ENCODE measurements around the gene LDB2.

LDB2 gene

DNA sequence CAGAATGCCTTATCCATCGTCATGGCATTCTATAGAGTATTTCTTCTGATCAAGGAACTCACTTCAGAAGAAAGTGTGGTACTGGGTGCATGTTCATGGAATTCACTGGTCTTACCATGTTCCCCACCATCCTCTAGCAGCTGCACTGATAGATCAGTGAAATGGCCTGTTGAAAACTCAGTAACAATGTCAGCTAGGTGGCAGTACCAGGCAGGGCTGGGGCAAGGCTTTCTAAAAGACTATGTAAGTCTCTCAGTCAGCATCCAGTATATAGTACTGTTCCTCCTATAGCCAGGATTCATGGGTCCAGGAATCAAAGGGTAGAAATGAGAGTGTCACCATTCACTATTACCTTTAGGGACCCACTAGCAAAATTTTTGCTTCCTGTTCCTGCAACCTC, 15.8 kb upstream of the LDB2 start:
- no peaks in the 10 kb centered on the region for H3K9me3 ChIP-seq (ENCODE audit: control insufficient read depth in 2 of 2, low read length in 2 of 2)
- no peak overlapping the region for H3K9ac ChIP-seq (ENCODE audit: low read depth in 1 of 2, low read length in 2 of 2)
- no peak overlapping the region for H3K27ac ChIP-seq (ENCODE audit: low read depth in 2 of 2, low read length in 2 of 2)
- H3K4me3 ChIP-seq (ENCODE audit: low read length in 2 of 2): no peak overlapping the region
- no peaks in the 10 kb centered on the region for H3K36me3 ChIP-seq (ENCODE audit: control insufficient read depth in 2 of 2, insufficient read depth in 2 of 2, low read length in 2 of 2)
- H3K27me3 ChIP-seq (ENCODE audit: control insufficient read depth in 2 of 2, insufficient read depth in 2 of 2, low read length in 2 of 2): no peaks in the 10 kb centered on the region
- H3K4me1 ChIP-seq (ENCODE audit: control insufficient read depth in 2 of 2, insufficient read depth in 2 of 2, low read length in 2 of 2): no peaks in the 10 kb centered on the region

GRCh38 chr4:16912896-16913295, 14.5 kb upstream of the LDB2 start:
- Histone ChIP-seq H3K36me3 (ENCODE audit: control insufficient read depth in 2 of 2, insufficient read depth in 2 of 2, low read length in 2 of 2) (no peaks in the 10 kb centered on the region), H3K9me3 (ENCODE audit: control insufficient read depth in 2 of 2, low read length in 2 of 2) (no peaks in the 10 kb centered on the region), H3K4me3 (ENCODE audit: low read length in 2 of 2) (no peak overlapping the region), H3K27me3 (ENCODE audit: control insufficient read depth in 2 of 2, insufficient read depth in 2 of 2, low read length in 2 of 2) (no peaks in the 10 kb centered on the region), H3K27ac (ENCODE audit: low read depth in 2 of 2, low read length in 2 of 2) (no peak overlapping the region), H3K4me1 (ENCODE audit: control insufficient read depth in 2 of 2, insufficient read depth in 2 of 2, low read length in 2 of 2) (no peaks in the 10 kb centered on the region), H3K9ac (ENCODE audit: low read depth in 1 of 2, low read length in 2 of 2) (no peak overlapping the region)

GRCh38 chr4:16909281-16909680, 10.8 kb upstream of the LDB2 start:
- H3K27me3 ChIP-seq (ENCODE audit: control insufficient read depth in 2 of 2, insufficient read depth in 2 of 2, low read length in 2 of 2): no peaks in the 10 kb centered on the region
- no peaks in the 10 kb centered on the region for H3K4me1 ChIP-seq (ENCODE audit: control insufficient read depth in 2 of 2, insufficient read depth in 2 of 2, low read length in 2 of 2)
- no peak overlapping the region for H3K9ac ChIP-seq (ENCODE audit: low read depth in 1 of 2, low read length in 2 of 2)
- no peak overlapping the region for H3K4me3 ChIP-seq (ENCODE audit: low read length in 2 of 2)
- H3K9me3 ChIP-seq (ENCODE audit: control insufficient read depth in 2 of 2, low read length in 2 of 2): no peaks in the 10 kb centered on the region
- no peak overlapping the region for H3K27ac ChIP-seq (ENCODE audit: low read depth in 2 of 2, low read length in 2 of 2)
- H3K36me3 ChIP-seq (ENCODE audit: control insufficient read depth in 2 of 2, insufficient read depth in 2 of 2, low read length in 2 of 2): no peaks in the 10 kb centered on the region

- Histone ChIP-seq H3K4me1 (ENCODE audit: control insufficient read depth in 2 of 2, insufficient read depth in 2 of 2, low read length in 2 of 2) (no peaks in the 10 kb centered on the region), H3K27ac (ENCODE audit: low read depth in 2 of 2, low read length in 2 of 2) (no peak overlapping the region), H3K36me3 (ENCODE audit: control insufficient read depth in 2 of 2, insufficient read depth in 2 of 2, low read length in 2 of 2) (no peaks in the 10 kb centered on the region), H3K27me3 (ENCODE audit: control insufficient read depth in 2 of 2, insufficient read depth in 2 of 2, low read length in 2 of 2) (no peaks in the 10 kb centered on the region), H3K9me3 (ENCODE audit: control insufficient read depth in 2 of 2, low read length in 2 of 2) (no peaks in the 10 kb centered on the region), H3K4me3 (ENCODE audit: low read length in 2 of 2) (no peak overlapping the region), H3K9ac (ENCODE audit: low read depth in 1 of 2, low read length in 2 of 2) (no peak overlapping the region)
Measured at GRCh38 chr4:16908377-16909021, 10.1 kb upstream of the LDB2 start.

GRCh38 chr4:16900325-16900724, 1.9 kb upstream of the LDB2 start:
- no peaks in the 10 kb centered on the region for H3K4me1 ChIP-seq (ENCODE audit: control insufficient read depth in 2 of 2, insufficient read depth in 2 of 2, low read length in 2 of 2)
- H3K9ac ChIP-seq (ENCODE audit: low read depth in 1 of 2, low read length in 2 of 2): no peak overlapping the region
- H3K4me3 ChIP-seq (ENCODE audit: low read length in 2 of 2): no peak overlapping the region
- H3K27ac ChIP-seq (ENCODE audit: low read depth in 2 of 2, low read length in 2 of 2): no peak overlapping the region
- no peaks in the 10 kb centered on the region for H3K36me3 ChIP-seq (ENCODE audit: control insufficient read depth in 2 of 2, insufficient read depth in 2 of 2, low read length in 2 of 2)
- no peaks in the 10 kb centered on the region for H3K9me3 ChIP-seq (ENCODE audit: control insufficient read depth in 2 of 2, low read length in 2 of 2)
- H3K27me3 ChIP-seq (ENCODE audit: control insufficient read depth in 2 of 2, insufficient read depth in 2 of 2, low read length in 2 of 2): no peaks in the 10 kb centered on the region

DNA sequence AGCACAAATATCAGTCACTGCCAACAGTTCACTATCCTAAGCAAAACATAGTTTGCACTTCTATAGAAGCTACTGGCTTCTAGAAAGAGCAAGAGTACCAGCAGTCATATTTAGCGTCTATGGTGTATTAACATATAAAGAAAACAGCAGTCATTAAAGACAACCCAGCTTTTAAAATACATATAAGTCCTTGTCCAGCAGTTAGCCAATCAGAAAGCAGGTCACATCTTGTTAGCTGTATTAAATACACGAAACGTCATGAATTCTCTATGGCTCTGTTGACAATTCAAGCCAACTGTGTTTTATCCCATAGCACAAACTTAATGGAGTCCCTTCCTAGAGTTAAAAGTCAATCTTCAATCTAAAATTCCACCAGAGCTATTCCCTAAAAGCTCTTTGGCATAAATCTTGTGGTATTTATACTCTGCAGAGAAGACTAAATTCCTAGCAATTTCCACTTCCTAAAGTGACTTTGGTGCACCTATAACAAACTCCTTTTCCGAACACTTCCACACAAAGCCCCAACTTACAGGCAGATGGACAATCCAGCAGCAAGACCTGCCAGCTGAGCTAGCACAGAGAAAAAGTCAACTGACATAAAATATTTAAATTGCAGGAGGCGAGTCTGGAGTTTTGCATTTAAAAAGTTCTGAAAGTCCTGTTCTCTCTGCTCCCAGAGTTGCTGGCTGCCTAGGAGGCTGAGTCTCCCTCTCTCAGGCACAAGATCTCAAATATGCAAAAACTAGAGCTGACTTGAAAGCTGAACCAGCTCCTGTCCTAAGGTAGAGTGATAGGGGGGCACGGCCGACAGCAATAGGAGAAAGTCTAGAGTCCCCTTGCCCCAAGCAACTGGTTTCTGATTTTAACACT, 1.3 kb downstream of the LDB2 start:
- no peaks in the 10 kb centered on the region for H3K9me3 ChIP-seq (ENCODE audit: control insufficient read depth in 2 of 2, low read length in 2 of 2)
- H3K4me3 ChIP-seq (ENCODE audit: low read length in 2 of 2): peak overlapping the region; percentile 33 to 51
- no peaks in the 10 kb centered on the region for H3K27me3 ChIP-seq (ENCODE audit: control insufficient read depth in 2 of 2, insufficient read depth in 2 of 2, low read length in 2 of 2)
- H3K27ac ChIP-seq (ENCODE audit: low read depth in 2 of 2, low read length in 2 of 2): no peak overlapping the region
- no peaks in the 10 kb centered on the region for H3K36me3 ChIP-seq (ENCODE audit: control insufficient read depth in 2 of 2, insufficient read depth in 2 of 2, low read length in 2 of 2)
- H3K9ac ChIP-seq (ENCODE audit: low read depth in 1 of 2, low read length in 2 of 2): peak overlapping the region in 1 of 2 donors; percentile 6
- no peaks in the 10 kb centered on the region for H3K4me1 ChIP-seq (ENCODE audit: control insufficient read depth in 2 of 2, insufficient read depth in 2 of 2, low read length in 2 of 2)

- Histone ChIP-seq H3K27me3 (ENCODE audit: control insufficient read depth in 2 of 2, insufficient read depth in 2 of 2, low read length in 2 of 2) (no peaks in the 10 kb centered on the region), H3K9me3 (ENCODE audit: control insufficient read depth in 2 of 2, low read length in 2 of 2) (no peaks in the 10 kb centered on the region), H3K27ac (ENCODE audit: low read depth in 2 of 2, low read length in 2 of 2) (no peak overlapping the region), H3K4me3 (ENCODE audit: low read length in 2 of 2) (no peak overlapping the region), H3K4me1 (ENCODE audit: control insufficient read depth in 2 of 2, insufficient read depth in 2 of 2, low read length in 2 of 2) (no peaks in the 10 kb centered on the region), H3K9ac (ENCODE audit: low read depth in 1 of 2, low read length in 2 of 2) (no peak overlapping the region), H3K36me3 (ENCODE audit: control insufficient read depth in 2 of 2, insufficient read depth in 2 of 2, low read length in 2 of 2) (no peaks in the 10 kb centered on the region)
Measured at GRCh38 chr4:16894406-16894805, 4.0 kb downstream of the LDB2 start.

DNA sequence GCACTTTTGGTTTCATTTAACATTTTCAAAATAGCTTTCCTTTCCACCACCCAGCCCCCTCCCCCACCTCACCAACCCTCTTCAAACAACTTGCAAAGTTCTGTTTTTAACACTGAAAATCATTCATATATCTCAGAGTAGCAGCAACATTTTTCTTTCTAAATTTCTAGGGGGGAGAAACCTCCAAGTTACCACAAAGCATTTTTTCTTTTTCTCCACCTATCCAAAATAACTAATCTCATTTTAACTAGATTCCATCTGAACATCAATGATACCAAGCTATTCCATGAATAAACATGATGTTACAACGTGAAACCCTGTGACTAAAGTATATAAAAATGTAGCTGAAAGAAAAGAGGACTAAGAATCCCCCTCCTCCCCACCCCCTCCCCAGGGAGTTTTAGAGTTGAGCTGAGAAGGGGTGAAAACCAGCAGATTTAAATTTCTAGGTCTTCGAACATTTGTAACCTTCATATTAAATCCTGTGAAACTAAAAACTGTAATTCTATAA, 5.2 kb downstream of the LDB2 start:
- Histone ChIP-seq H3K9me3 (ENCODE audit: control insufficient read depth in 2 of 2, low read length in 2 of 2) (no peaks in the 10 kb centered on the region), H3K4me3 (ENCODE audit: low read length in 2 of 2) (no peak overlapping the region), H3K36me3 (ENCODE audit: control insufficient read depth in 2 of 2, insufficient read depth in 2 of 2, low read length in 2 of 2) (no peaks in the 10 kb centered on the region), H3K4me1 (ENCODE audit: control insufficient read depth in 2 of 2, insufficient read depth in 2 of 2, low read length in 2 of 2) (no peaks in the 10 kb centered on the region), H3K27ac (ENCODE audit: low read depth in 2 of 2, low read length in 2 of 2) (no peak overlapping the region), H3K27me3 (ENCODE audit: control insufficient read depth in 2 of 2, insufficient read depth in 2 of 2, low read length in 2 of 2) (no peaks in the 10 kb centered on the region), H3K9ac (ENCODE audit: low read depth in 1 of 2, low read length in 2 of 2) (no peak overlapping the region)

DNA sequence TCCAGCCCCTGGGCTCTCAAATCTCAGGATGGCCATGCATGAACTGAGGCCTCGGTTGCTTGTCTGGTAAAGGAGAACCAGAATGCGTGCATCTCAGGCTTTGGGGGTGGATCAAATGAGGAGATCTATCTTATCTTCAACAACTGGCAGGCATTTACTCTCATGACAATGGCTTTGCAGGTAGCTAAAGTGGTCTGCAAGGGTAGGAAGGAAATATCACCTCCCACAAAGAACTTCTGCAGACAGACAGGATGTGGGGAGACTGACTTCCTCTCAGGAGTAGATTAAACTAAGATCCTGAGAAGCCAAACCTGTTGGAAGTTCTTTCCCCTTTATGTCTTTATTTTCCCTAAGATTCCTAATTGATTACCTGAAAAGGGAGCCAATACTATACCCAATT, 7.8 kb downstream of the LDB2 start:
- Histone ChIP-seq H3K27me3 (ENCODE audit: control insufficient read depth in 2 of 2, insufficient read depth in 2 of 2, low read length in 2 of 2) (no peaks in the 10 kb centered on the region), H3K36me3 (ENCODE audit: control insufficient read depth in 2 of 2, insufficient read depth in 2 of 2, low read length in 2 of 2) (no peaks in the 10 kb centered on the region), H3K4me1 (ENCODE audit: control insufficient read depth in 2 of 2, insufficient read depth in 2 of 2, low read length in 2 of 2) (no peaks in the 10 kb centered on the region), H3K9ac (ENCODE audit: low read depth in 1 of 2, low read length in 2 of 2) (no peak overlapping the region), H3K27ac (ENCODE audit: low read depth in 2 of 2, low read length in 2 of 2) (no peak overlapping the region), H3K4me3 (ENCODE audit: low read length in 2 of 2) (no peak overlapping the region), H3K9me3 (ENCODE audit: control insufficient read depth in 2 of 2, low read length in 2 of 2) (no peaks in the 10 kb centered on the region)

DNA sequence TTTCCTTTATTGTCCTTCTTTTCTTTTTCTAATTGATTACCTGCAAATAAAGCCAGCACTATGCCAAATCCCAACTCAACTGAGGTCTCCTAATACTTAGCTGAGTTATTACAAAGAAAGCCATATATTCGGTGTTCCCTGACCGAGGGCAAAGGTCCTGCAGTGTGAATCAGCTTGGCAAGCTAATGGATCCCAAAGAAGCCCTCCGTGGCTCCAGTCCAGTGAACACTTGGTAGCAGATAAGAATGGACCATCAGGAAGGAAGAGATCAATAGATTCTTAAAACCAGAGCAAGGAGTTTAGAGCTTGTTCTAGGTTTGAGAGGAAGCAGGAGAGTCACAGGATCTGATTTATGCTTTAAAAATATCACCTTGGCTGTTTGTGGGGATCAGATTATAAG, 8.5 kb downstream of the LDB2 start:
- no peaks in the 10 kb centered on the region for H3K4me1 ChIP-seq (ENCODE audit: control insufficient read depth in 2 of 2, insufficient read depth in 2 of 2, low read length in 2 of 2)
- no peaks in the 10 kb centered on the region for H3K36me3 ChIP-seq (ENCODE audit: control insufficient read depth in 2 of 2, insufficient read depth in 2 of 2, low read length in 2 of 2)

More for the DNA sequence above, 8.5 kb downstream of the LDB2 start:
- no peak overlapping the region for H3K27ac ChIP-seq (ENCODE audit: low read depth in 2 of 2, low read length in 2 of 2)
- no peak overlapping the region for H3K4me3 ChIP-seq (ENCODE audit: low read length in 2 of 2)
- H3K27me3 ChIP-seq (ENCODE audit: control insufficient read depth in 2 of 2, insufficient read depth in 2 of 2, low read length in 2 of 2): no peaks in the 10 kb centered on the region
- H3K9ac ChIP-seq (ENCODE audit: low read depth in 1 of 2, low read length in 2 of 2): no peak overlapping the region
- H3K9me3 ChIP-seq (ENCODE audit: control insufficient read depth in 2 of 2, low read length in 2 of 2): no peaks in the 10 kb centered on the region

Measured in mucosa of rectum (tissue), 2 donors.